ENCODE measurements around the gene CYLD.

DNA sequence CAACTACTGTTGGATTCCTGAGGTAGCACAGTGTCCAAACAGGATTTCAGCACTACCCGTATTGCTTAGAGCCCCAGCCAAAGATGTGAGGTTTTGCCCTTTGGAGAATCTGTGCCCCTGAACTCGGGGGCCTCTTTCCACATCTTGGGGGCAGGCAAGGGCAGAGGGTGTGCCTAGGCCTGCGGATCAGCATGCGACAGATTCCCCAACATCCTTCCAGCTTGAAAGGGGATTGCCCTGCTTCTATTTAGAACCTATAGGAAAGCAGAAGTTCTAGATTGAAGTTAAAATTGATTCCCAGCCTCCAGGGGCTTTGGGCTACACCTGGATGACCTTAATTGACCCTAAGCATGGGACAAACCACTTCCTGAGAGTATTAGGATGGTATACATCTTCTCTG, 28.9 kb upstream of the CYLD start:
- TF ChIP-seq, protein P1, sequence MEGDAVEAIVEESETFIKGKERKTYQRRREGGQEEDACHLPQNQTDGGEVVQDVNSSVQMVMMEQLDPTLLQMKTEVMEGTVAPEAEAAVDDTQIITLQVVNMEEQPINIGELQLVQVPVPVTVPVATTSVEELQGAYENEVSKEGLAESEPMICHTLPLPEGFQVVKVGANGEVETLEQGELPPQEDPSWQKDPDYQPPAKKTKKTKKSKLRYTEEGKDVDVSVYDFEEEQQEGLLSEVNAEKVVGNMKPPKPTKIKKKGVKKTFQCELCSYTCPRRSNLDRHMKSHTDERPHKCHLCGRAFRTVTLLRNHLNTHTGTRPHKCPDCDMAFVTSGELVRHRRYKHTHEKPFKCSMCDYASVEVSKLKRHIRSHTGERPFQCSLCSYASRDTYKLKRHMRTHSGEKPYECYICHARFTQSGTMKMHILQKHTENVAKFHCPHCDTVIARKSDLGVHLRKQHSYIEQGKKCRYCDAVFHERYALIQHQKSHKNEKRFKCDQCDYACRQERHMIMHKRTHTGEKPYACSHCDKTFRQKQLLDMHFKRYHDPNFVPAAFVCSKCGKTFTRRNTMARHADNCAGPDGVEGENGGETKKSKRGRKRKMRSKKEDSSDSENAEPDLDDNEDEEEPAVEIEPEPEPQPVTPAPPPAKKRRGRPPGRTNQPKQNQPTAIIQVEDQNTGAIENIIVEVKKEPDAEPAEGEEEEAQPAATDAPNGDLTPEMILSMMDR (IDR thresholded peaks at IDR 0.05): no peak
- no peak for TF ChIP-seq POLR2A (IDR thresholded peaks at IDR 0.05)

Measured in heart left ventricle (tissue), 13 donors.